A549 (cell line): ENCODE results near the gene HOXC11.

Experiments
- HMGXB4 ChIP-seq: fragments of 250-450 bp; sonication (Bioruptor Pico); IDR thresholded peaks from 2 replicates; pipeline ENCODE4 v1.5.0; 2021; ENCODE audit warnings: mild to moderate bottlenecking, moderate library complexity, borderline replicate concordance
- KDM1A ChIP-seq: fragments of 200-600 bp; sonication (generic); IDR thresholded peaks from 2 replicates; pipeline ENCODE4 v1.6.1; 2016; ENCODE audit warnings: low read depth, mild to moderate bottlenecking
- NR3C1 ChIP-seq: fragments of >200 bp; sonication (Bioruptor Twin); formaldehyde crosslinking; IDR thresholded peaks from 3 replicates; pipeline ENCODE4 v1.6.1; 2017
- RCOR1 ChIP-seq: fragments of 150-350 bp; IDR thresholded peaks from 2 replicates; pipeline ENCODE4 v1.6.1; 2014; ENCODE audit warnings: antibody characterized with exemption, low read length, low read depth
- TP53 ChIP-seq: fragments of 250-450 bp; sonication (Bioruptor Pico); IDR thresholded peaks from 2 replicates; pipeline ENCODE4 v1.5.0; 2021; ENCODE audit warnings: mild to moderate bottlenecking, moderate library complexity
- TF ChIP-seq, protein P1 (sequence below): fragments of >200 bp; sonication (Bioruptor Twin); formaldehyde crosslinking; IDR thresholded peaks from 3 replicates; pipeline ENCODE4 v1.5.1; 2016

DNA sequence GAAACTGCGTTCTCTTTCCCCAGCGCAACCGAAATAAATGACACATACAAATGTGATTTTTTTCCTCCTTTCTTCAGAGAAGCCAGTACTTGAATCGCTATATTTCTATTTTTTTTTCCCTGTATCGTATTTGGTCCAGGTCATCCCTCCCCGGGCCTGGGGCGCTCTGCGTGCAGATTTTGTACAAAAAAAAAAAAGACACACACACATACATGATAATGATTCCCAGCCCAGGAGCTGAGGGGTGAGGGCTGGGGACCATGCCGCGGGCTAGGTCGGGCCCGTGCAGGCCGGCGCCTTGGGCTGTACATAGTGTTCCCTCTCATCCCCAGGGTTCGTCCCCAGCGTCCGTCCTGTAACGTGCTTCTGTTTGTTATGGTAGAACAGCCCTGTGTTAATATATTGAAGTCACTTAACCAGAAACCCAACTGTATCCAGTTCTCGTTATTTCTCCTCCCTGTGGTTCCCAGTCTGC is 30.0 kb downstream of the HOXC11 start:
- TF ChIP-seq, protein P1, sequence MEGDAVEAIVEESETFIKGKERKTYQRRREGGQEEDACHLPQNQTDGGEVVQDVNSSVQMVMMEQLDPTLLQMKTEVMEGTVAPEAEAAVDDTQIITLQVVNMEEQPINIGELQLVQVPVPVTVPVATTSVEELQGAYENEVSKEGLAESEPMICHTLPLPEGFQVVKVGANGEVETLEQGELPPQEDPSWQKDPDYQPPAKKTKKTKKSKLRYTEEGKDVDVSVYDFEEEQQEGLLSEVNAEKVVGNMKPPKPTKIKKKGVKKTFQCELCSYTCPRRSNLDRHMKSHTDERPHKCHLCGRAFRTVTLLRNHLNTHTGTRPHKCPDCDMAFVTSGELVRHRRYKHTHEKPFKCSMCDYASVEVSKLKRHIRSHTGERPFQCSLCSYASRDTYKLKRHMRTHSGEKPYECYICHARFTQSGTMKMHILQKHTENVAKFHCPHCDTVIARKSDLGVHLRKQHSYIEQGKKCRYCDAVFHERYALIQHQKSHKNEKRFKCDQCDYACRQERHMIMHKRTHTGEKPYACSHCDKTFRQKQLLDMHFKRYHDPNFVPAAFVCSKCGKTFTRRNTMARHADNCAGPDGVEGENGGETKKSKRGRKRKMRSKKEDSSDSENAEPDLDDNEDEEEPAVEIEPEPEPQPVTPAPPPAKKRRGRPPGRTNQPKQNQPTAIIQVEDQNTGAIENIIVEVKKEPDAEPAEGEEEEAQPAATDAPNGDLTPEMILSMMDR: no peak
- TF ChIP-seq NR3C1 (no peak), TP53 (CRISPR knock-in tag) (no peak), HMGXB4 (CRISPR knock-in tag) (no peak), RCOR1 (no peak), KDM1A (no peak)
